CD14-positive monocyte (primary cell): ENCODE data around the gene PANK4. TPM values are rescaled to one million over a fixed set of nuclear protein-coding genes. Genes with fewer than 3 reads are reported as not detected.
"Not testable (repeated sequence)": the region's sequence is repeated elsewhere in the genome, so short reads cannot be mapped to it uniquely, and the experiment has no call there.

Source experiments
- DNase-seq, 3 donors: peaks; one replicate each; pipeline ENCODE4 v3.0.0-alpha.2; 2011 to 2022
- H2AFZ ChIP-seq: 2 replicates; pipeline ENCODE4 v1.6.0; 2012; ENCODE audit warnings: mild to moderate bottlenecking, low read depth, low read length, inconsistent platforms; ENCODE audit not compliant: insufficient read depth, poor library complexity, severe bottlenecking
- H3K27ac ChIP-seq, 2 donors: 1 replicate in 1 of 2; 2 replicates in 1 of 2; pipeline ENCODE4 v1.5.1; 2012 to 2013; ENCODE audit warnings: low read length in 2 of 2, control low read depth in 1 of 2, inconsistent platforms in 1 of 2, low read depth in 1 of 2, mild to moderate bottlenecking in 1 of 2
- H3K27me3 ChIP-seq, 2 donors: one replicate each; pipeline versions ENCODE4 v1.6.0 to v1.6.1; 2011 to 2013; ENCODE audit warnings: low read length in 2 of 2; ENCODE audit not compliant: control insufficient read depth in 2 of 2, insufficient read depth in 2 of 2
- H3K36me3 ChIP-seq, 2 donors: replicated peaks in 1 of 2; 1 replicate in 1 of 2; 2 replicates in 1 of 2; pipeline versions ENCODE4 v1.5.1 to v1.6.1; 2012 to 2013; ENCODE audit warnings: low read length in 2 of 2, control low read depth in 1 of 2, inconsistent platforms in 1 of 2, mild to moderate bottlenecking in 1 of 2; ENCODE audit not compliant: insufficient read depth in 2 of 2, control insufficient read depth in 1 of 2
- H3K4me1 ChIP-seq, 2 donors: 1 replicate in 1 of 2; 2 replicates in 1 of 2; pipeline versions ENCODE4 v1.5.1 to v1.6.1; 2012 to 2013; ENCODE audit warnings: low read length in 2 of 2, control low read depth in 1 of 2, inconsistent platforms in 1 of 2, mild to moderate bottlenecking in 1 of 2, moderate library complexity in 1 of 2; ENCODE audit not compliant: insufficient read depth in 2 of 2, control insufficient read depth in 1 of 2
- H3K4me2 ChIP-seq: replicated peaks from 2 replicates; pipeline ENCODE3; 2012; ENCODE audit warnings: low read length, moderate library complexity, mild to moderate bottlenecking; ENCODE audit not compliant: poor library complexity, severe bottlenecking; ENCODE audit errors: extremely low read depth
- H3K4me3 ChIP-seq, 3 experiments: fragments of 200-600 bp in 1 of 3; sonication (generic) in 1 of 3; replicated peaks in 1 of 3; 1 replicate in 2 of 3; 2 replicates in 1 of 3; pipeline ENCODE4 v1.5.1; 2011 to 2013; ENCODE audit warnings: low read length in 3 of 3, mild to moderate bottlenecking in 3 of 3, control low read depth in 2 of 3, low read depth in 2 of 3, inconsistent platforms in 1 of 3, moderate library complexity in 1 of 3
- H3K79me2 ChIP-seq: 2 replicates; pipeline ENCODE4 v1.6.0; 2012; ENCODE audit warnings: mild to moderate bottlenecking, control low read depth, inconsistent platforms, low read length, moderate library complexity; ENCODE audit not compliant: insufficient read depth
- H3K9ac ChIP-seq: 2 replicates; pipeline ENCODE4 v1.6.0; 2017; ENCODE audit warnings: low read length, mild to moderate bottlenecking; ENCODE audit not compliant: insufficient read depth, poor library complexity, severe bottlenecking
- H3K9me3 ChIP-seq, 2 donors: replicated peaks in 1 of 2; 1 replicate in 1 of 2; 2 replicates in 1 of 2; pipeline versions ENCODE4 v1.5.1 to v1.6.1; 2012 to 2013; ENCODE audit warnings: low read length in 2 of 2, control low read depth in 1 of 2; ENCODE audit not compliant: control insufficient read depth in 1 of 2, insufficient read depth in 1 of 2
- H4K20me1 ChIP-seq: 2 replicates; pipeline ENCODE4 v1.6.0; 2012; ENCODE audit warnings: mild to moderate bottlenecking, low read length, control low read depth, moderate library complexity; ENCODE audit not compliant: insufficient read depth
- H3K27ac Mint-ChIP-seq, 7 donors: one replicate each; pipeline ENCODE4 v1.8.0; 2020; ENCODE audit warnings: mild to moderate bottlenecking in 7 of 7, mixed read lengths in 7 of 7, moderate library complexity in 6 of 7, inconsistent platforms in 2 of 7
- H3K27me3 Mint-ChIP-seq, 3 donors: one replicate each; pipeline ENCODE4 v1.8.0; 2021 to 2022; ENCODE audit warnings: low read depth in 3 of 3, mild to moderate bottlenecking in 3 of 3, mixed read lengths in 3 of 3, moderate library complexity in 3 of 3, inconsistent platforms in 1 of 3
- H3K36me3 Mint-ChIP-seq, 2 donors: one replicate each; pipeline ENCODE4 v1.8.0; 2020; ENCODE audit warnings: mixed read lengths in 2 of 2, inconsistent platforms in 1 of 2, mild to moderate bottlenecking in 1 of 2
- H3K4me1 Mint-ChIP-seq: one replicate; pipeline ENCODE4 v1.8.0; 2020; ENCODE audit warnings: mild to moderate bottlenecking, mixed read lengths
- H3K4me3 Mint-ChIP-seq, 2 donors: one replicate each; pipeline ENCODE4 v1.8.0; 2020; ENCODE audit warnings: mild to moderate bottlenecking in 2 of 2, mixed read lengths in 2 of 2, moderate library complexity in 1 of 2
- H3K9me3 Mint-ChIP-seq, 7 donors: one replicate each; pipeline ENCODE4 v1.8.0; 2020 to 2022; ENCODE audit warnings: mixed read lengths in 7 of 7, mild to moderate bottlenecking in 6 of 7, moderate library complexity in 6 of 7, inconsistent platforms in 2 of 7
- WGBS: methylation state at CpG from one replicate; pipeline ENCODE4 v1.1.5; 2013; ENCODE audit warnings: missing lambda C conversion rate; ENCODE audit not compliant: insufficient coverage; 5-methylcytosine and 5-hydroxymethylcytosine counted together
- intact Hi-C, 2 donors: fragments of 100-400 bp; cut with micrococcal nuclease; formaldehyde crosslinking; loops; one replicate each; pipeline versions ENCODE4 v1.15.0 to v1.15.1; 2023
- polyA plus RNA-seq, 3 donors: library from polyadenylated mRNA; depleted of rRNA in 1 of 3; unstranded in 2 of 3; stranded (reverse) in 1 of 3; fragments of 300-500 nt in 2 of 3; fragments of >200 nt in 1 of 3; fragmentation: Illumina TruSeq in 2 of 3; gene quantifications; 1 replicate in 2 of 3; 2 replicates in 1 of 3; pipeline ENCODE4 v1.2.3, GENCODE V29; 2012 to 2021
- TF ChIP-seq, protein P1 (sequence below): fragments of 200-600 bp; IDR thresholded peaks from one replicate; pipeline ENCODE4 v1.8.0; 2022; ENCODE audit warnings: antibody characterized with exemption, mild to moderate bottlenecking

The PANK4 gene
- polyA plus RNA-seq, 3 donors: 11.9 to 30.2 (median 13.7) TPM

DNA sequence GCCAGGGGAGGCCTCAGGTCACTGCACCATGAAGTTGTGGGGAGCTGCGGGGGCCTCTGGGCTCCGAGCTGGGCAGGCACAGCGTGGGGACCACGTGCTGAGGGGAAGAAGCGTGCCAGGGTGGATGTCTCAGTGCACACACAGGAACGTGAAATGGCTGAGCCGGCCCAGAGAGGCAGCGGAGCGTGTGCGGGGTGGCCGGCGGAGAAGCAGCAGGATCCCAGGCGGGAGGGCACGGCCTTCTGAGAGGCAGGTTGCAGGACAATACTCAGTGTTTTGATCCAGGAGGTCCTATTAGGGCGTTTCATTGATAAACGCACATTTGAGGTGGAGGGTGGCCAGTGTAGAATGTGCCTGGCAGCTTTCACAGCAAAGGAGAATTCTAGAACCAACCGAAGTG is 42.7 kb upstream of the PANK4 start:
- peaks cover 9% of the 10 kb centered on the region for H3K4me1 Mint-ChIP-seq
- peak overlapping the region in 1 of 7 donors; percentile 66 for H3K27ac Mint-ChIP-seq

DNA sequence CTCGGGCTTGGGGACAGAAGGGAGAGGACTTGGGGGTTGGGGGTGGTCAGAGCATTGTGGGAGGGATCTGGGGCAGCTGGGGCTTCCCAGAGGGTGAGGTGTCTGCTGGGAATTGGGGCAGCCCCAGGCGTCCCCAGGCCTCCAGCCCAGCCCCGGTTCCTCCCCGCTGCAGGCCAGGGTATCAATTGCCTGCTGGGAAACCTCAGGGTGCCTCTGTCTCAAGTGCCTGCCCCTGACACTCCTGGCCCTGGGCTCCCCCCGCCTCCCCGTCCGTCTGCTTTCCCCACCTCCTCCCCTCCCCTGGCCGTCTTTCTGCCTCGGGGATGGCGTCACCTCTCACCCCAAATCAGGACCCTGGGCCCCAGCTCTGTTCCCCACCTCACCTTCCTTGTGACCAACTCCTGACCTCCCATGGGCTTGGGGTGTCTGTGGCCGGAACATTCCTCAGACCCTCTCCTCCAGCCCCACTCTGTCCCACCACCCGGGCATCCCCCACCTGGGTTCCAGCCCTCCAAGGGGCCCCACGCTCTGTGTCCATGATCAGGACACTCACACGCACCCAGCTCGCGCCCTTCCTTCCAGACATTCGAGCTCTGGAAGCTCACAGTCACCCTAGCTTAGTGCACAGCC is 41.9 kb upstream of the PANK4 start:
- H3K4me1 Mint-ChIP-seq: not testable (repeated sequence)

More for the DNA sequence above, 42.7 kb upstream of the PANK4 start:
- intact Hi-C loops: no loop called here
- peaks cover 0 to 4% of the 10 kb centered on the region in 2 donors for H3K4me1 ChIP-seq
- peaks cover 10 to 12% of the 10 kb centered on the region in 2 donors for H3K9me3 ChIP-seq
- no peaks in the 10 kb centered on the region for H3K79me2 ChIP-seq
- no peak for DNase-seq
- Mint-ChIP-seq H3K36me3 (peaks cover 3% of the 10 kb centered on the region in 2 donors), H3K27me3 (peaks cover 2 to 27% (median 8%) of the 10 kb centered on the region in 3 donors), H3K9me3 (peaks cover 7 to 13% (median 12%) of the 10 kb centered on the region in 7 donors), H3K4me3 (no peak overlapping the region)
- 96% methylated on average over 13 of the region's 17 CpGs for WGBS
- no peak overlapping the region for H2AFZ ChIP-seq
- no peak overlapping the region for H3K9ac ChIP-seq
- H3K27me3 ChIP-seq: no peaks in the 10 kb centered on the region
- no peaks in the 10 kb centered on the region for H4K20me1 ChIP-seq
- H3K4me2 ChIP-seq: no peak overlapping the region
- H3K4me3 ChIP-seq: no peak overlapping the region
- no peaks in the 10 kb centered on the region for H3K36me3 ChIP-seq
- no peak overlapping the region for H3K27ac ChIP-seq
- TF ChIP-seq, protein P1, sequence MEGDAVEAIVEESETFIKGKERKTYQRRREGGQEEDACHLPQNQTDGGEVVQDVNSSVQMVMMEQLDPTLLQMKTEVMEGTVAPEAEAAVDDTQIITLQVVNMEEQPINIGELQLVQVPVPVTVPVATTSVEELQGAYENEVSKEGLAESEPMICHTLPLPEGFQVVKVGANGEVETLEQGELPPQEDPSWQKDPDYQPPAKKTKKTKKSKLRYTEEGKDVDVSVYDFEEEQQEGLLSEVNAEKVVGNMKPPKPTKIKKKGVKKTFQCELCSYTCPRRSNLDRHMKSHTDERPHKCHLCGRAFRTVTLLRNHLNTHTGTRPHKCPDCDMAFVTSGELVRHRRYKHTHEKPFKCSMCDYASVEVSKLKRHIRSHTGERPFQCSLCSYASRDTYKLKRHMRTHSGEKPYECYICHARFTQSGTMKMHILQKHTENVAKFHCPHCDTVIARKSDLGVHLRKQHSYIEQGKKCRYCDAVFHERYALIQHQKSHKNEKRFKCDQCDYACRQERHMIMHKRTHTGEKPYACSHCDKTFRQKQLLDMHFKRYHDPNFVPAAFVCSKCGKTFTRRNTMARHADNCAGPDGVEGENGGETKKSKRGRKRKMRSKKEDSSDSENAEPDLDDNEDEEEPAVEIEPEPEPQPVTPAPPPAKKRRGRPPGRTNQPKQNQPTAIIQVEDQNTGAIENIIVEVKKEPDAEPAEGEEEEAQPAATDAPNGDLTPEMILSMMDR: no peak

More for the DNA sequence above, 41.9 kb upstream of the PANK4 start:
- DNase-seq, H3K4me1 ChIP-seq, H3K4me2 ChIP-seq, intact Hi-C loops, H3K9me3 Mint-ChIP-seq, H3K4me3 Mint-ChIP-seq, H3K27ac ChIP-seq, H3K36me3 ChIP-seq, H3K4me3 ChIP-seq, H3K79me2 ChIP-seq, H3K27ac Mint-ChIP-seq, H3K9me3 ChIP-seq, H3K27me3 ChIP-seq, H3K36me3 Mint-ChIP-seq, H3K9ac ChIP-seq, H2AFZ ChIP-seq, H4K20me1 ChIP-seq: not testable (repeated sequence)
- peaks cover 4 to 25% (median 10%) of the 10 kb centered on the region in 3 donors for H3K27me3 Mint-ChIP-seq
- 40% methylated on average over 2 of the region's 17 CpGs for WGBS
